KOPT-K1 (cell line): ENCODE results near the gene ATF3.

ENCODE experiments used
- H3K27ac ChIP-seq: fragments of 200-600 bp; sonication (generic); 2 replicates; pipeline ENCODE4 v1.5.1; 2016; ENCODE audit warnings: antibody characterized with exemption, mild to moderate bottlenecking, low read depth, low read length; ENCODE audit not compliant: poor library complexity, severe bottlenecking
- H3K36me3 ChIP-seq: fragments of 200-600 bp; sonication (generic); 2 replicates; pipeline ENCODE4 v1.5.1; 2017; ENCODE audit warnings: antibody characterized with exemption, mild to moderate bottlenecking, low read length, moderate library complexity; ENCODE audit not compliant: insufficient read depth
- H3K9me3 ChIP-seq: fragments of 200-600 bp; sonication (generic); 2 replicates; pipeline ENCODE4 v1.5.1; 2017; ENCODE audit warnings: antibody characterized with exemption, low read length, mild to moderate bottlenecking; ENCODE audit not compliant: insufficient read depth, poor library complexity, severe bottlenecking

ATF3 gene

GRCh38 chr1:212664409-212665199 lies 56.0 kb downstream of the ATF3 start:
- Histone ChIP-seq H3K9me3 (no peaks in the 10 kb centered on the region), H3K36me3 (no peaks in the 10 kb centered on the region), H3K27ac (peak overlapping the region; percentile 66)

- Histone ChIP-seq H3K9me3 (no peaks in the 10 kb centered on the region), H3K27ac (peak overlapping the region; percentile 66)
Observed at GRCh38 chr1:212665241-212666115, 56.9 kb downstream of the ATF3 start.

GRCh38 chr1:212666116-212666775 lies 57.7 kb downstream of the ATF3 start:
- Histone ChIP-seq H3K36me3 (no peaks in the 10 kb centered on the region), H3K27ac (peak overlapping the region; percentile 43)

More at GRCh38 chr1:212665241-212666115, 56.9 kb downstream of the ATF3 start:
- H3K36me3 ChIP-seq = no peaks in the 10 kb centered on the region

GRCh38 chr1:212667223-212668139 lies 58.9 kb downstream of the ATF3 start:
- Histone ChIP-seq H3K9me3 (no peaks in the 10 kb centered on the region), H3K27ac (peak overlapping the region; percentile 43), H3K36me3 (no peaks in the 10 kb centered on the region)

More at GRCh38 chr1:212666116-212666775, 57.7 kb downstream of the ATF3 start:
- no peaks in the 10 kb centered on the region for H3K9me3 ChIP-seq

GRCh38 chr1:212668477-212668876 lies 59.9 kb downstream of the ATF3 start:
- H3K36me3 ChIP-seq = no peaks in the 10 kb centered on the region
- H3K27ac ChIP-seq = no peak overlapping the region
- H3K9me3 ChIP-seq = no peaks in the 10 kb centered on the region

- Histone ChIP-seq H3K27ac (no peak overlapping the region), H3K9me3 (no peaks in the 10 kb centered on the region), H3K36me3 (no peaks in the 10 kb centered on the region)
Observed at GRCh38 chr1:212669102-212669501, 60.5 kb downstream of the ATF3 start.

GRCh38 chr1:212669600-212669999 lies 61.0 kb downstream of the ATF3 start:
- H3K9me3 ChIP-seq = no peaks in the 10 kb centered on the region
- H3K36me3 ChIP-seq = no peaks in the 10 kb centered on the region
- no peak overlapping the region for H3K27ac ChIP-seq

- no peak overlapping the region for H3K27ac ChIP-seq
- H3K36me3 ChIP-seq = no peaks in the 10 kb centered on the region
- no peaks in the 10 kb centered on the region for H3K9me3 ChIP-seq
Observed at GRCh38 chr1:212670301-212670700, 61.7 kb downstream of the ATF3 start.
